ENCODE data around the gene ADGRF3. TPM values are rescaled to one million over a fixed set of nuclear protein-coding genes. Genes with fewer than 3 reads are reported as not detected.

ADGRF3 gene
- total and polyA plus RNA-seq, 2 donors (not counting 1 experiment from before 2014, with no cell fraction given), result 0.47 to 1.00 TPM

DNA sequence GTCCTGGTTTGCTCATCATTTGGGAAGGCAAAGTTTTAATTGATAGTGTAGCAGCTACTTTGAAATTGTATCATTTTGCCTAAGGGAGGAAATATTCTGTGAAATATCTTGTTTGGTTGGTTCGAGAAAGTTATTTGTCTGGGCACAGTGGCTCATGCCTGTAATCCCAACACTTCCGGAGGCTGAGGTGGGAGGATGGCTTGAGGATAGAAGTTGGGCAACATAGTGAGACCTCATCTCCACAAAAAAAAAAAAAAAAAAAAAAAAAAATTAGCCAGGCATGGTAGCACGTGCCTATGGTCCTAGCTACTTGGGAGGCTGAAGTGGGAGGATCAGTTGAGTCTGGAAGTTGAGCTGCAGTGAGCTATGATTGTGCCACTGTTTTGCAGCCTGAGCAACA, 3.1 kb upstream of the ADGRF3 start:
- ChIA-PET POLR2A (no interaction called here), CTCF (interaction anchor here (0.7 kb wide), 1 partner anchor 18 kb away, joined by 3 read pairs; no protein-coding TSS in a partner anchor)
- H3K4me1 Mint-ChIP-seq, result peaks cover 42% of the 10 kb centered on the region
- H3K27me3 ChIP-seq (replicated peaks in 1 of 4; ENCODE audit: control extremely low read depth in 1 of 4, control insufficient read depth in 3 of 4, insufficient read depth in 4 of 4, low read length in 3 of 4), result no peaks in the 10 kb centered on the region
- no peak overlapping the region for H3K9ac ChIP-seq (ENCODE audit: low read length)
- H4K20me1 ChIP-seq (ENCODE audit: control insufficient read depth, insufficient read depth, low read length, poor library complexity, severe bottlenecking), result peaks cover 22% of the 10 kb centered on the region
- no peak for ATAC-seq (ENCODE audit: low read depth)
- no peak overlapping the region for H3K4me3 Mint-ChIP-seq
- no peaks in the 10 kb centered on the region for H3K27me3 Mint-ChIP-seq
- H3K27ac Mint-ChIP-seq, result no peak overlapping the region
- DNase-seq, result no peak
- no peak overlapping the region for H2AFZ ChIP-seq (ENCODE audit: insufficient read depth, low read depth, low read length, poor library complexity, severe bottlenecking)
- H3K79me2 ChIP-seq (ENCODE audit: control insufficient read depth, insufficient read depth, low read length), result peaks cover 76% of the 10 kb centered on the region
- H3K4me3 ChIP-seq (ENCODE audit: control extremely low read depth in 1 of 5, extremely low read depth in 1 of 5, insufficient read depth in 1 of 5, low read depth in 2 of 5, low read length in 4 of 5), result no peak overlapping the region
- no peak overlapping the region for H3K27ac ChIP-seq (ENCODE audit: low read length in 2 of 2)
- TF ChIP-seq EZH2 (IDR thresholded peaks at IDR 0.05; ENCODE audit: borderline replicate concordance, insufficient read depth, low read depth, low read length, poor library complexity, severe bottlenecking), result no peak
- TF ChIP-seq, protein P1, sequence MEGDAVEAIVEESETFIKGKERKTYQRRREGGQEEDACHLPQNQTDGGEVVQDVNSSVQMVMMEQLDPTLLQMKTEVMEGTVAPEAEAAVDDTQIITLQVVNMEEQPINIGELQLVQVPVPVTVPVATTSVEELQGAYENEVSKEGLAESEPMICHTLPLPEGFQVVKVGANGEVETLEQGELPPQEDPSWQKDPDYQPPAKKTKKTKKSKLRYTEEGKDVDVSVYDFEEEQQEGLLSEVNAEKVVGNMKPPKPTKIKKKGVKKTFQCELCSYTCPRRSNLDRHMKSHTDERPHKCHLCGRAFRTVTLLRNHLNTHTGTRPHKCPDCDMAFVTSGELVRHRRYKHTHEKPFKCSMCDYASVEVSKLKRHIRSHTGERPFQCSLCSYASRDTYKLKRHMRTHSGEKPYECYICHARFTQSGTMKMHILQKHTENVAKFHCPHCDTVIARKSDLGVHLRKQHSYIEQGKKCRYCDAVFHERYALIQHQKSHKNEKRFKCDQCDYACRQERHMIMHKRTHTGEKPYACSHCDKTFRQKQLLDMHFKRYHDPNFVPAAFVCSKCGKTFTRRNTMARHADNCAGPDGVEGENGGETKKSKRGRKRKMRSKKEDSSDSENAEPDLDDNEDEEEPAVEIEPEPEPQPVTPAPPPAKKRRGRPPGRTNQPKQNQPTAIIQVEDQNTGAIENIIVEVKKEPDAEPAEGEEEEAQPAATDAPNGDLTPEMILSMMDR (IDR thresholded peaks at IDR 0.05), result no peak
- no peaks in the 10 kb centered on the region for H3K9me3 Mint-ChIP-seq (ENCODE audit: insufficient read depth)
- no peak overlapping the region for H3K4me2 ChIP-seq (replicated peaks; ENCODE audit: low read depth, low read length, poor library complexity, severe bottlenecking)
- WGBS (ENCODE audit: insufficient coverage), result 100% methylated on average over 1 of the region's 3 CpGs
- peaks cover 3% of the 10 kb centered on the region in 2 experiments for H3K36me3 ChIP-seq (replicated peaks in 1 of 2; ENCODE audit: control extremely low read depth in 1 of 2, control insufficient read depth in 1 of 2, extremely low read depth in 1 of 2, insufficient read depth in 2 of 2, low read length in 1 of 2)
- H3K4me1 ChIP-seq (ENCODE audit: control insufficient read depth in 2 of 2, insufficient read depth in 2 of 2, low read length in 2 of 2), result peaks cover 12 to 16% of the 10 kb centered on the region in 2 donors
- intact Hi-C loops (cut with micrococcal nuclease), result loop anchor here (5.0 kb wide), 2 partner anchors 367 to 1377 kb away; partner anchors contain the start of genes DNAJC27 and KIF3C
- H3K9me3 ChIP-seq (ENCODE audit: control extremely low read depth in 1 of 3, control insufficient read depth in 2 of 3, insufficient read depth in 1 of 3, low read length in 2 of 3), result no peaks in the 10 kb centered on the region

DNA sequence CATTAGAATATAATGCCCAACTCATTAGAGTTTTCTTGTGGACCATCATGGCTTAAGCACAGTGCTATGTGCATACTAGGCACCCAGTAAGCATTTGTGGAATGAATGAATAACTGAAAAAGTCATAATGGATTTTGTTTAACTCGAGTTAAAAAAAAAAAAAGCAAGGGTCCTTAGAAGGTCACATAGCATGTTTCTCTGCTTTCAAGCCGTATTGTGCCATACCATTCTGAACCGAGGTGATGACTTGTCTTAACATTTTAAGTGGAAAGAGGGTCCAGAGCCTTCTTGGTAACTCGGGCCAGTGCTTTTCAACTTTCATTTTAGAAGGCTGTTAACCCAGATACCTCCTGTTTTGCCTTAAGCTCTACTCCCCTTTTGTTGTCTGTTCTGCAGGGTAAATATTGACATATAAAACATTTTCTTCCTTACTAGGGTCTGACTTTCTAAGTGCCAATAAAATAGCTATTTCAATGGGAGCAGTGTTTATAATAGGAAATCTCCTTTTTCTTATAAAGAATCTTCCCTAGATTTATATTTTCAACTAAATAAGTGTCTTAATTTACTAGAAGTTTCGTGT, 787 bp upstream of the ADGRF3 start:
- no peaks in the 10 kb centered on the region for H3K27me3 Mint-ChIP-seq
- DNase-seq, result no peak
- POLR2A ChIA-PET, result interaction anchor here (1.0 kb wide), 1 partner anchor 16 kb away, joined by 3 read pairs; no protein-coding TSS in a partner anchor

More for the DNA sequence above, 787 bp upstream of the ADGRF3 start:
- H3K4me3 Mint-ChIP-seq, result peak overlapping the region; percentile 100
- no peak for TF ChIP-seq EZH2 (IDR thresholded peaks at IDR 0.05; ENCODE audit: borderline replicate concordance, insufficient read depth, low read depth, low read length, poor library complexity, severe bottlenecking)
- TF ChIP-seq, protein P1 (IDR thresholded peaks at IDR 0.05), result no peak
- Histone ChIP-seq H3K4me2 (replicated peaks; ENCODE audit: low read depth, low read length, poor library complexity, severe bottlenecking) (peak overlapping the region; percentile 88), H3K9me3 (ENCODE audit: control extremely low read depth in 1 of 3, control insufficient read depth in 2 of 3, insufficient read depth in 1 of 3, low read length in 2 of 3) (no peaks in the 10 kb centered on the region), H3K36me3 (replicated peaks in 1 of 2; ENCODE audit: control extremely low read depth in 1 of 2, control insufficient read depth in 1 of 2, extremely low read depth in 1 of 2, insufficient read depth in 2 of 2, low read length in 1 of 2) (peaks cover 3% of the 10 kb centered on the region in 2 experiments), H3K27ac (ENCODE audit: low read length in 2 of 2) (peak overlapping the region; percentile 83 to 92), H2AFZ (ENCODE audit: insufficient read depth, low read depth, low read length, poor library complexity, severe bottlenecking) (peak overlapping the region; percentile 86), H3K79me2 (ENCODE audit: control insufficient read depth, insufficient read depth, low read length) (peaks cover 60% of the 10 kb centered on the region), H4K20me1 (ENCODE audit: control insufficient read depth, insufficient read depth, low read length, poor library complexity, severe bottlenecking) (peaks cover 11% of the 10 kb centered on the region), H3K4me3 (ENCODE audit: control extremely low read depth in 1 of 5, extremely low read depth in 1 of 5, insufficient read depth in 1 of 5, low read depth in 2 of 5, low read length in 4 of 5) (peak overlapping the region; percentile 64 to 88 (median 83)), H3K27me3 (replicated peaks in 1 of 4; ENCODE audit: control extremely low read depth in 1 of 4, control insufficient read depth in 3 of 4, insufficient read depth in 4 of 4, low read length in 3 of 4) (no peaks in the 10 kb centered on the region), H3K4me1 (ENCODE audit: control insufficient read depth in 2 of 2, insufficient read depth in 2 of 2, low read length in 2 of 2) (peaks cover 18 to 20% of the 10 kb centered on the region in 2 donors), H3K9ac (ENCODE audit: low read length) (peak overlapping the region; percentile 84)
- peaks cover 41% of the 10 kb centered on the region for H3K4me1 Mint-ChIP-seq
- 19% methylated on average over 3 of the region's 5 CpGs for WGBS (ENCODE audit: insufficient coverage)
- CTCF ChIA-PET, result interaction anchor here (0.6 to 1.2 kb wide), 2 partner anchors 230 to 343 kb away, joined by 3 read pairs; no protein-coding TSS in a partner anchor
- H3K9me3 Mint-ChIP-seq (ENCODE audit: insufficient read depth), result no peaks in the 10 kb centered on the region
- no peak for ATAC-seq (ENCODE audit: low read depth)
- intact Hi-C loops (cut with micrococcal nuclease), result loop anchor here (2.0 to 5.0 kb wide), 3 partner anchors 49 to 1375 kb away; partner anchors contain the start of genes DNAJC27 and KIF3C
- peak overlapping the region; percentile 99 for H3K27ac Mint-ChIP-seq
